ENCODE measurements around the gene MSH5.

- TF ChIP-seq, protein P1, sequence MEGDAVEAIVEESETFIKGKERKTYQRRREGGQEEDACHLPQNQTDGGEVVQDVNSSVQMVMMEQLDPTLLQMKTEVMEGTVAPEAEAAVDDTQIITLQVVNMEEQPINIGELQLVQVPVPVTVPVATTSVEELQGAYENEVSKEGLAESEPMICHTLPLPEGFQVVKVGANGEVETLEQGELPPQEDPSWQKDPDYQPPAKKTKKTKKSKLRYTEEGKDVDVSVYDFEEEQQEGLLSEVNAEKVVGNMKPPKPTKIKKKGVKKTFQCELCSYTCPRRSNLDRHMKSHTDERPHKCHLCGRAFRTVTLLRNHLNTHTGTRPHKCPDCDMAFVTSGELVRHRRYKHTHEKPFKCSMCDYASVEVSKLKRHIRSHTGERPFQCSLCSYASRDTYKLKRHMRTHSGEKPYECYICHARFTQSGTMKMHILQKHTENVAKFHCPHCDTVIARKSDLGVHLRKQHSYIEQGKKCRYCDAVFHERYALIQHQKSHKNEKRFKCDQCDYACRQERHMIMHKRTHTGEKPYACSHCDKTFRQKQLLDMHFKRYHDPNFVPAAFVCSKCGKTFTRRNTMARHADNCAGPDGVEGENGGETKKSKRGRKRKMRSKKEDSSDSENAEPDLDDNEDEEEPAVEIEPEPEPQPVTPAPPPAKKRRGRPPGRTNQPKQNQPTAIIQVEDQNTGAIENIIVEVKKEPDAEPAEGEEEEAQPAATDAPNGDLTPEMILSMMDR (IDR thresholded peaks at IDR 0.05; ENCODE audit: low read depth, low read length): no peak
- no peak for TF ChIP-seq EZH2phosphoT487 (IDR thresholded peaks at IDR 0.05; ENCODE audit: low read depth)
These were observed 38.4 kb downstream of the MSH5 start for GRCh38 chr6:31778193-31778592.

Data from OCI-LY3 (cell line).